GM23338 (cell line): ENCODE data around the gene ZBTB46. TPM values are rescaled to one million over a fixed set of nuclear protein-coding genes. Genes with fewer than 3 reads are reported as not detected.

Experiments used
- ATAC-seq: fragments of 200-7000 bp; cut with Tn5 transposase; 3 replicates; pipeline ENCODE4 v1.9.1; 2020
- DNase-seq: peaks from one replicate; pipeline ENCODE4 v3.0.0-alpha.2; 2015; ENCODE audit warnings: low spot score
- H2AFZ ChIP-seq: fragments of 200-600 bp; sonication (generic); 2 replicates; pipeline ENCODE4 v1.8.0; 2016; ENCODE audit warnings: antibody characterized with exemption, mild to moderate bottlenecking, moderate library complexity
- H3F3A ChIP-seq: fragments of 200-600 bp; sonication (generic); replicated peaks from 2 replicates; pipeline ENCODE4 v1.8.0; 2017; ENCODE audit warnings: antibody characterized with exemption, mixed run types, low read depth
- H3K27ac ChIP-seq: fragments of 200-600 bp; sonication (generic); 2 replicates; pipeline ENCODE4 v1.6.1; 2016; ENCODE audit warnings: low read depth
- H3K27me3 ChIP-seq: fragments of 200-600 bp; sonication (generic); 2 replicates; pipeline ENCODE4 v1.8.0; 2016; ENCODE audit warnings: mild to moderate bottlenecking, mixed run types, moderate library complexity; ENCODE audit not compliant: insufficient read depth
- H3K36me3 ChIP-seq: fragments of 200-600 bp; sonication (generic); 2 replicates; pipeline ENCODE4 v1.8.0; 2016; ENCODE audit warnings: mild to moderate bottlenecking; ENCODE audit not compliant: insufficient read depth
- H3K4me1 ChIP-seq: fragments of 200-600 bp; sonication (generic); 2 replicates; pipeline ENCODE4 v1.8.0; 2016; ENCODE audit warnings: mild to moderate bottlenecking, moderate library complexity; ENCODE audit not compliant: insufficient read depth
- H3K4me2 ChIP-seq: fragments of 200-600 bp; sonication (generic); 2 replicates; pipeline ENCODE4 v1.7.1; 2017; ENCODE audit warnings: mixed run types
- H3K4me3 ChIP-seq: fragments of 200-600 bp; sonication (generic); 2 replicates; pipeline ENCODE4 v1.6.1; 2016; ENCODE audit warnings: mixed run types
- H3K79me2 ChIP-seq: fragments of 200-600 bp; sonication (generic); replicated peaks from 2 replicates; pipeline ENCODE4 v1.8.0; 2017; ENCODE audit warnings: mild to moderate bottlenecking; ENCODE audit not compliant: insufficient read depth
- H3K9me2 ChIP-seq: fragments of 200-600 bp; sonication (generic); 2 replicates; pipeline ENCODE4 v1.8.0; 2017; ENCODE audit not compliant: insufficient read depth
- H4K20me1 ChIP-seq: fragments of 200-600 bp; sonication (generic); replicated peaks from 2 replicates; pipeline ENCODE4 v1.8.0; 2017; ENCODE audit warnings: mild to moderate bottlenecking; ENCODE audit not compliant: insufficient read depth
- H3K27ac Mint-ChIP-seq: 2 replicates; pipeline ENCODE4 v1.8.0; 2020; ENCODE audit warnings: inconsistent platforms, mild to moderate bottlenecking, moderate library complexity, mixed read lengths
- H3K27me3 Mint-ChIP-seq: 3 replicates; pipeline ENCODE4 v1.8.0; 2022; ENCODE audit warnings: low read depth, mild to moderate bottlenecking, moderate library complexity, mixed read lengths, inconsistent platforms; ENCODE audit not compliant: insufficient read depth, poor library complexity
- H3K36me3 Mint-ChIP-seq: 3 replicates; pipeline ENCODE4 v1.8.0; 2021; ENCODE audit warnings: low read depth, mild to moderate bottlenecking, inconsistent platforms, moderate library complexity, mixed read lengths
- H3K4me1 Mint-ChIP-seq: 3 replicates; pipeline ENCODE4 v1.8.0; 2020; ENCODE audit warnings: mild to moderate bottlenecking, inconsistent platforms, mixed read lengths
- H3K4me3 Mint-ChIP-seq: 3 replicates; pipeline ENCODE4 v1.8.0; 2021; ENCODE audit warnings: moderate library complexity, mild to moderate bottlenecking, inconsistent platforms, mixed read lengths
- H3K9me3 Mint-ChIP-seq: 3 replicates; pipeline ENCODE4 v1.8.0; 2020; ENCODE audit warnings: moderate library complexity, mild to moderate bottlenecking, inconsistent platforms, mixed read lengths
- CREB1 ChIP-seq: fragments of 250-450 bp; sonication (Bioruptor Pico); IDR thresholded peaks from 2 replicates; pipeline ENCODE4 v1.5.0; 2020; ENCODE audit warnings: low read depth, mild to moderate bottlenecking, moderate library complexity
- EZH2 ChIP-seq: fragments of 200-600 bp; sonication (generic); IDR thresholded peaks from one replicate; pipeline ENCODE4 v1.8.0; 2017; ENCODE audit warnings: antibody characterized with exemption, mild to moderate bottlenecking, low read depth; ENCODE audit not compliant: unreplicated experiment
- EZH2phosphoT487 ChIP-seq: fragments of 200-600 bp; sonication (generic); IDR thresholded peaks from one replicate; pipeline ENCODE4 v1.8.1; 2018; ENCODE audit warnings: antibody characterized with exemption; ENCODE audit not compliant: unreplicated experiment
- JUNB ChIP-seq: IDR thresholded peaks from one replicate; pipeline ENCODE4 v1.6.1; 2016; ENCODE audit warnings: antibody characterized with exemption; ENCODE audit not compliant: unreplicated experiment
- NANOG ChIP-seq: IDR thresholded peaks from 2 replicates; pipeline ENCODE4 v1.6.1; 2016; ENCODE audit warnings: antibody characterized with exemption, borderline replicate concordance
- POLR2AphosphoS5 ChIP-seq: IDR thresholded peaks from 2 replicates; pipeline ENCODE4 v1.6.1; 2016; ENCODE audit warnings: antibody characterized with exemption, low read depth
- STAT1 ChIP-seq: IDR thresholded peaks from one replicate; pipeline ENCODE4 v1.6.1; 2016; ENCODE audit warnings: antibody characterized with exemption; ENCODE audit not compliant: unreplicated experiment
- ZNF114 ChIP-seq: fragments of 250-450 bp; sonication (Bioruptor Pico); IDR thresholded peaks from 2 replicates; pipeline ENCODE4 v1.5.0; 2020; ENCODE audit warnings: mild to moderate bottlenecking, moderate library complexity
- ZNF331 ChIP-seq: fragments of 250-450 bp; sonication (Bioruptor Pico); IDR thresholded peaks from 2 replicates; pipeline ENCODE4 v1.5.0; 2020; ENCODE audit warnings: low read depth, mild to moderate bottlenecking, moderate library complexity
- polyA plus RNA-seq: library from polyadenylated mRNA; unstranded; fragments of >200 nt; fragmentation: Nextera tagmentation; extraction: Ambion mirVana; gene quantifications from 2 replicates; pipeline ENCODE4 v1.2.1, GENCODE V29; 2016
- total RNA-seq: library from RNA; depleted of rRNA; stranded (reverse); fragments of >200 nt; shearing (Covaris generic); gene quantifications from 2 replicates; pipeline ENCODE4 v1.2.3, GENCODE V29; 2014
- TF ChIP-seq, protein P1 (sequence below), 2 experiments: fragments of 200-600 bp in 1 of 2; sonication (generic) in 1 of 2; conservative IDR thresholded peaks; 2 replicates each; pipeline versions ENCODE4 v1.5.1 to v1.6.1; 2016 to 2017; ENCODE audit warnings: antibody characterized with exemption in 2 of 2, low read depth in 2 of 2, mild to moderate bottlenecking in 2 of 2, moderate library complexity in 1 of 2
- TF ChIP-seq, protein P2 (sequence below): IDR thresholded peaks from 2 replicates; pipeline ENCODE4 v1.6.1; 2016; ENCODE audit warnings: antibody characterized with exemption
- TF ChIP-seq, protein P3 (sequence below): IDR thresholded peaks from one replicate; pipeline ENCODE4 v1.6.1; 2018; ENCODE audit warnings: antibody characterized with exemption; ENCODE audit not compliant: unreplicated experiment

ZBTB46 gene
- total and polyA plus RNA-seq, 2 experiments from 2014 or later = 3.2 to 26.9 TPM

DNA sequence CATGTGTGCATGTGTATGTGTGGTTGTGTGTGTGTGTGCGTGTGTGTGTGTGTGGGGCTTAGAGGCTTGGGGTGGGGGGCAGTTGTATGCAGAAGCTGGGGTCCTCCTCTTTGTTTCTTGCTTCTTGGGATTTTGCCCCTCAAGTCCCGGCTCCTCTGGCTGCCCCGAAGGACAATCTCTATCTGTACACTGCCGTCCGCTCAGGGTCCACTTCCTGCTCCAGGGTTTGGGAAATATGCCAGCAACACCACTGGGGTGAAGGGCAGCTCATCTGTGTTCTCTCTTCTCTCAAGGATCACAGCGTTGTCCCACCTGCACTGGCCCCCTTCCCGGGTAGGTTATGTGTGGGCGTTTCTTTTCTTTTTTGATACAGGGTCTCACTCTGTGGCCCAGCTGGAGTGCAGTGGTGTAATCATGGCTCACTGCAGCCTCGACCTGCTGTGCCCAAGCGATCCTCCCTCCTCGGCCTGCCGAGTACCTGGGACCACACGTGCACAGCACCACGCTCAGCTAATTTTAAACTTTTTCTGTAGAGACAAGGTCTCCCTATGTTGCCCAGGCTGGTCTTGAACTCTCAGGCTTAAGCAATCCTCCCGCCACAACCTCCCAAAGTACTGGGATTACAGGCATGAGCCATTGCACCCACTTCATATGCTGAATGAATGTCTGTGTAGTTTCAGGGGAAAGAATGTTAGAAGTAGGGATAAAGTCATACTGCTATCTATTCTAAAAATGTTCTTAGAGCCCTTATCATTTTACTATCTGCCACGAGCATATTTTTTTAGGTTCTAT is 65.8 kb downstream of the ZBTB46 start:
- Histone ChIP-seq H2AFZ (no peak overlapping the region), H3K27me3 (no peaks in the 10 kb centered on the region), H3K79me2 (no peaks in the 10 kb centered on the region), H3K36me3 (no peaks in the 10 kb centered on the region), H3F3A (0 out of 2 replicates have a peak, but pooled peaks cover 7% of the 10 kb centered on the region), H3K4me3 (no peak overlapping the region), H3K27ac (no peak overlapping the region), H4K20me1 (no peaks in the 10 kb centered on the region; the same call in 1 of the 2 replicates), H3K4me2 (no peak overlapping the region), H3K9me2 (no peaks in the 10 kb centered on the region), H3K4me1 (no peaks in the 10 kb centered on the region)
- TF ChIP-seq NANOG (no peak), ZNF331 (CRISPR knock-in tag) (no peak), POLR2AphosphoS5 (no peak), EZH2 (no peak)
- TF ChIP-seq, protein P1, sequence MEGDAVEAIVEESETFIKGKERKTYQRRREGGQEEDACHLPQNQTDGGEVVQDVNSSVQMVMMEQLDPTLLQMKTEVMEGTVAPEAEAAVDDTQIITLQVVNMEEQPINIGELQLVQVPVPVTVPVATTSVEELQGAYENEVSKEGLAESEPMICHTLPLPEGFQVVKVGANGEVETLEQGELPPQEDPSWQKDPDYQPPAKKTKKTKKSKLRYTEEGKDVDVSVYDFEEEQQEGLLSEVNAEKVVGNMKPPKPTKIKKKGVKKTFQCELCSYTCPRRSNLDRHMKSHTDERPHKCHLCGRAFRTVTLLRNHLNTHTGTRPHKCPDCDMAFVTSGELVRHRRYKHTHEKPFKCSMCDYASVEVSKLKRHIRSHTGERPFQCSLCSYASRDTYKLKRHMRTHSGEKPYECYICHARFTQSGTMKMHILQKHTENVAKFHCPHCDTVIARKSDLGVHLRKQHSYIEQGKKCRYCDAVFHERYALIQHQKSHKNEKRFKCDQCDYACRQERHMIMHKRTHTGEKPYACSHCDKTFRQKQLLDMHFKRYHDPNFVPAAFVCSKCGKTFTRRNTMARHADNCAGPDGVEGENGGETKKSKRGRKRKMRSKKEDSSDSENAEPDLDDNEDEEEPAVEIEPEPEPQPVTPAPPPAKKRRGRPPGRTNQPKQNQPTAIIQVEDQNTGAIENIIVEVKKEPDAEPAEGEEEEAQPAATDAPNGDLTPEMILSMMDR (conservative IDR thresholded peaks at IDR 0.05; ENCODE audit: low read depth in 2 of 2) = no peak
- no peaks in the 10 kb centered on the region; the same call in 2 of the 3 replicates for H3K4me1 Mint-ChIP-seq
- no peak for ATAC-seq
- no peak for DNase-seq
- H3K4me3 Mint-ChIP-seq = no peak overlapping the region
- H3K36me3 Mint-ChIP-seq = peaks cover 20% of the 10 kb centered on the region
- no peak overlapping the region for H3K27ac Mint-ChIP-seq
- H3K9me3 Mint-ChIP-seq = no peaks in the 10 kb centered on the region; the same call in 2 of the 3 replicates
- H3K27me3 Mint-ChIP-seq = peaks cover 2% of the 10 kb centered on the region

DNA sequence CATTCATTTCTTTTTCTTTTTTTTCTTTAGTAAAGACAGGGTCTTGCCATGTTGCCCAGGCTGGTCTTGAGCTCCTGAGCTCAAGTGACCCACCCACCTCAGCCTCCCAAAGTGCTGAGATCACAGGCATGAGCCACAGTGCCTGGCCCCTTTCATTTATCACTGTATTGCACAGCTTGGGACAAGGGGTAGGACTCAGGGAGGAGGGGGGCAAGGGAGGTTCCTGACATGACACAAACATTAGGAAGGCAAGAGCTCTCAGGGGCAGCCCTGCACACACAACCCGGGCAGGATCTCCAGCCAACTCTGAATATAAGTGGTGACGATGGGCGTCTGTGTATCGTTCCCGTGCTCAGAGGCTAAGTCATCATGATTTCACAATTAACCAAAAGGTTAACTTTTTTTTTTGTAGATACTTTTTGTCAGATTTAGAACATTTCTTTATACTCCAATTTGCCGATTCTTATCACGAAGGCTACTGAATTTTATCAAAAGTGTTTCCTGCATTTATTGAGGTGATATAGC is 71.6 kb downstream of the ZBTB46 start:
- Mint-ChIP-seq H3K4me1 (no peaks in the 10 kb centered on the region; the same call in 2 of the 3 replicates), H3K27ac (no peak overlapping the region), H3K9me3 (no peaks in the 10 kb centered on the region; the same call in 1 of the 3 replicates), H3K27me3 (no peaks in the 10 kb centered on the region), H3K4me3 (no peak overlapping the region), H3K36me3 (peaks cover 12% of the 10 kb centered on the region)
- no peaks in the 10 kb centered on the region; the same call in 1 of the 2 replicates for H4K20me1 ChIP-seq
- TF ChIP-seq NANOG (no peak), EZH2 (no peak), STAT1 (no peak), JUNB (no peak), EZH2phosphoT487 (no peak), POLR2AphosphoS5 (no peak), ZNF114 (no peak), CREB1 (CRISPR knock-in tag) (no peak), ZNF331 (CRISPR knock-in tag) (no peak)
- TF ChIP-seq, protein P2, sequence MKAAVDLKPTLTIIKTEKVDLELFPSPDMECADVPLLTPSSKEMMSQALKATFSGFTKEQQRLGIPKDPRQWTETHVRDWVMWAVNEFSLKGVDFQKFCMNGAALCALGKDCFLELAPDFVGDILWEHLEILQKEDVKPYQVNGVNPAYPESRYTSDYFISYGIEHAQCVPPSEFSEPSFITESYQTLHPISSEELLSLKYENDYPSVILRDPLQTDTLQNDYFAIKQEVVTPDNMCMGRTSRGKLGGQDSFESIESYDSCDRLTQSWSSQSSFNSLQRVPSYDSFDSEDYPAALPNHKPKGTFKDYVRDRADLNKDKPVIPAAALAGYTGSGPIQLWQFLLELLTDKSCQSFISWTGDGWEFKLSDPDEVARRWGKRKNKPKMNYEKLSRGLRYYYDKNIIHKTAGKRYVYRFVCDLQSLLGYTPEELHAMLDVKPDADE = no peak
- TF ChIP-seq, protein P1 (conservative IDR thresholded peaks at IDR 0.05; ENCODE audit: low read depth in 2 of 2) = no peak
- TF ChIP-seq, protein P3, sequence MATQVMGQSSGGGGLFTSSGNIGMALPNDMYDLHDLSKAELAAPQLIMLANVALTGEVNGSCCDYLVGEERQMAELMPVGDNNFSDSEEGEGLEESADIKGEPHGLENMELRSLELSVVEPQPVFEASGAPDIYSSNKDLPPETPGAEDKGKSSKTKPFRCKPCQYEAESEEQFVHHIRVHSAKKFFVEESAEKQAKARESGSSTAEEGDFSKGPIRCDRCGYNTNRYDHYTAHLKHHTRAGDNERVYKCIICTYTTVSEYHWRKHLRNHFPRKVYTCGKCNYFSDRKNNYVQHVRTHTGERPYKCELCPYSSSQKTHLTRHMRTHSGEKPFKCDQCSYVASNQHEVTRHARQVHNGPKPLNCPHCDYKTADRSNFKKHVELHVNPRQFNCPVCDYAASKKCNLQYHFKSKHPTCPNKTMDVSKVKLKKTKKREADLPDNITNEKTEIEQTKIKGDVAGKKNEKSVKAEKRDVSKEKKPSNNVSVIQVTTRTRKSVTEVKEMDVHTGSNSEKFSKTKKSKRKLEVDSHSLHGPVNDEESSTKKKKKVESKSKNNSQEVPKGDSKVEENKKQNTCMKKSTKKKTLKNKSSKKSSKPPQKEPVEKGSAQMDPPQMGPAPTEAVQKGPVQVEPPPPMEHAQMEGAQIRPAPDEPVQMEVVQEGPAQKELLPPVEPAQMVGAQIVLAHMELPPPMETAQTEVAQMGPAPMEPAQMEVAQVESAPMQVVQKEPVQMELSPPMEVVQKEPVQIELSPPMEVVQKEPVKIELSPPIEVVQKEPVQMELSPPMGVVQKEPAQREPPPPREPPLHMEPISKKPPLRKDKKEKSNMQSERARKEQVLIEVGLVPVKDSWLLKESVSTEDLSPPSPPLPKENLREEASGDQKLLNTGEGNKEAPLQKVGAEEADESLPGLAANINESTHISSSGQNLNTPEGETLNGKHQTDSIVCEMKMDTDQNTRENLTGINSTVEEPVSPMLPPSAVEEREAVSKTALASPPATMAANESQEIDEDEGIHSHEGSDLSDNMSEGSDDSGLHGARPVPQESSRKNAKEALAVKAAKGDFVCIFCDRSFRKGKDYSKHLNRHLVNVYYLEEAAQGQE = no peak
- ATAC-seq = no peak
- no peaks in the 10 kb centered on the region for H3K36me3 ChIP-seq
- no peak overlapping the region for H3K4me2 ChIP-seq
- no peak overlapping the region for H3K27ac ChIP-seq
- no peaks in the 10 kb centered on the region for H3K79me2 ChIP-seq
- peaks cover 2% of the 10 kb centered on the region; the same call in 1 of the 2 replicates for H3F3A ChIP-seq
- no peak for DNase-seq
- no peaks in the 10 kb centered on the region for H3K27me3 ChIP-seq
- H2AFZ ChIP-seq = no peak overlapping the region
- H3K4me3 ChIP-seq = no peak overlapping the region
- no peaks in the 10 kb centered on the region for H3K4me1 ChIP-seq
- H3K9me2 ChIP-seq = no peaks in the 10 kb centered on the region
